Tibial nerve (tissue), 4 donors: Measurements from ENCODE around the gene EDN3.

Experiments
- EP300 ChIP-seq, 2 donors: sonication (generic); formaldehyde crosslinking; IDR thresholded peaks; one replicate each; pipeline ENCODE4 v1.6.1; 2017; ENCODE audit warnings: antibody characterized with exemption in 2 of 2, mild to moderate bottlenecking in 1 of 2
- POLR2A ChIP-seq, 2 donors: fragments of 450-650 bp; IDR thresholded peaks; one replicate each; pipeline ENCODE4 v1.6.1; 2017; ENCODE audit warnings: antibody characterized with exemption in 2 of 2, mild to moderate bottlenecking in 2 of 2, moderate library complexity in 2 of 2
- TF ChIP-seq, protein P1 (sequence below), 5 experiments: fragments of 200-600 bp in 3 of 5; fragments of 450-650 bp in 2 of 5; sonication (generic) in 3 of 5; IDR thresholded peaks; one replicate each; pipeline ENCODE4 v1.5.1; 2016 to 2019; ENCODE audit warnings: antibody characterized with exemption in 5 of 5, mild to moderate bottlenecking in 3 of 5, moderate library complexity in 2 of 5

DNA sequence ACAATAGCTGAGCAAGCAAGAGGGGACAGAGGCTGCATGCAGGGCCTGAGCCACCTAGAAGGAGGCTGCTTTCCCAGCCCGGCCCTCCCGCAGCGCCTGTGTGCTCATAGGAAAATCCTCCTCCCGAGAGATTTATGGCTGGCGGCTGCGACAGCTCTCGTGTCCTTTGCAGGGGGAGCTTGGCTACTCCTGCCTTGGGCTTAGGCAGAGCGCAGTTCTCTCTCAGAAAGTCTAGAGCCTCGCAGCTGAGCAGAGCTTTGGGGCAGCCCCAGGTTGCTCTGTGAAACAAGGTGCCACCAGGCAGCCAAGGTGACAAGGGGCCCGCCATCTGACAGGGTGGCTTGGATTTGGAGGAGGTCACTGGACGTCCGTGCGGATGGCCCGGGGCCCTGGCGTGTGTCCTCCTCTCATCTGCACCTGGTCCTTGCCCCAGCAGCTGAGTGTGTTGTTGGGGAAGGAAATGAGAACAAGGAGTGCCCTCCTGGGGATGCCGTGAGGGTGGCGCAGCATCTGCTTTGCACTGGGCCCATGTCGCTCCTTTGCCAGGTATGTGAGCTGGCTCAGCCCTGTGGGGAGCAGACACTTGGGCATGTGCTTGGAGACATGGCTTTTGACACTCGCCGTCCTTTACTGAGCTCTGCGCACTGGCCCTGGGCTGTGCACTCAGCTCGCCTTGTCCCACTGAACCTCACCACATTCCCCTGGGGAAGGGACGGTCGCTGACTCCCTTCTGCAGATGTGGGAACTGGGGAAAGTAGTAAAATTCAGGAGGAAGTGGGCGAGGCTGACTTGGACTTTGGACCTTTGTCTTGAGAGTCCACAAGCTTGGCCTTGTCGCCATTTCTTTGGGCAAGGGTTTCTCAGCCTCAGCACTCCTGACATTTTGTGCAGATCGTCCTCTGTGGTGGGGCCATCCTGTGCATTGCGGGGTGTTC lies 41.9 kb downstream of the EDN3 start:
- TF ChIP-seq POLR2A (IDR thresholded peaks at IDR 0.05) = no peak
- TF ChIP-seq, protein P1, sequence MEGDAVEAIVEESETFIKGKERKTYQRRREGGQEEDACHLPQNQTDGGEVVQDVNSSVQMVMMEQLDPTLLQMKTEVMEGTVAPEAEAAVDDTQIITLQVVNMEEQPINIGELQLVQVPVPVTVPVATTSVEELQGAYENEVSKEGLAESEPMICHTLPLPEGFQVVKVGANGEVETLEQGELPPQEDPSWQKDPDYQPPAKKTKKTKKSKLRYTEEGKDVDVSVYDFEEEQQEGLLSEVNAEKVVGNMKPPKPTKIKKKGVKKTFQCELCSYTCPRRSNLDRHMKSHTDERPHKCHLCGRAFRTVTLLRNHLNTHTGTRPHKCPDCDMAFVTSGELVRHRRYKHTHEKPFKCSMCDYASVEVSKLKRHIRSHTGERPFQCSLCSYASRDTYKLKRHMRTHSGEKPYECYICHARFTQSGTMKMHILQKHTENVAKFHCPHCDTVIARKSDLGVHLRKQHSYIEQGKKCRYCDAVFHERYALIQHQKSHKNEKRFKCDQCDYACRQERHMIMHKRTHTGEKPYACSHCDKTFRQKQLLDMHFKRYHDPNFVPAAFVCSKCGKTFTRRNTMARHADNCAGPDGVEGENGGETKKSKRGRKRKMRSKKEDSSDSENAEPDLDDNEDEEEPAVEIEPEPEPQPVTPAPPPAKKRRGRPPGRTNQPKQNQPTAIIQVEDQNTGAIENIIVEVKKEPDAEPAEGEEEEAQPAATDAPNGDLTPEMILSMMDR (IDR thresholded peaks at IDR 0.05) = no peak
- no peak for TF ChIP-seq EP300 (IDR thresholded peaks at IDR 0.05)
